AG09309 (cell line): ENCODE results near the gene ACTR1A.
"Not testable (repeated sequence)": the region's sequence is repeated elsewhere in the genome, so short reads cannot be mapped to it uniquely, and the experiment has no call there.

Source experiments
- DNase-seq: peaks from one replicate; pipeline ENCODE4 v3.0.0-alpha.2; 2010; ENCODE audit warnings: low read depth
- H3K4me3 ChIP-seq: 2 replicates; pipeline ENCODE4 v1.5.1; 2011; ENCODE audit warnings: mild to moderate bottlenecking, low read depth, low read length, moderate library complexity; ENCODE audit not compliant: control insufficient read depth
- TF ChIP-seq, protein P1 (sequence below): IDR thresholded peaks from 2 replicates; pipeline ENCODE4 v1.5.1; 2011; ENCODE audit warnings: mild to moderate bottlenecking, low read depth, low read length, inconsistent platforms; ENCODE audit not compliant: insufficient read depth, control insufficient read depth; ENCODE audit errors: missing control alignments

ACTR1A gene

DNA sequence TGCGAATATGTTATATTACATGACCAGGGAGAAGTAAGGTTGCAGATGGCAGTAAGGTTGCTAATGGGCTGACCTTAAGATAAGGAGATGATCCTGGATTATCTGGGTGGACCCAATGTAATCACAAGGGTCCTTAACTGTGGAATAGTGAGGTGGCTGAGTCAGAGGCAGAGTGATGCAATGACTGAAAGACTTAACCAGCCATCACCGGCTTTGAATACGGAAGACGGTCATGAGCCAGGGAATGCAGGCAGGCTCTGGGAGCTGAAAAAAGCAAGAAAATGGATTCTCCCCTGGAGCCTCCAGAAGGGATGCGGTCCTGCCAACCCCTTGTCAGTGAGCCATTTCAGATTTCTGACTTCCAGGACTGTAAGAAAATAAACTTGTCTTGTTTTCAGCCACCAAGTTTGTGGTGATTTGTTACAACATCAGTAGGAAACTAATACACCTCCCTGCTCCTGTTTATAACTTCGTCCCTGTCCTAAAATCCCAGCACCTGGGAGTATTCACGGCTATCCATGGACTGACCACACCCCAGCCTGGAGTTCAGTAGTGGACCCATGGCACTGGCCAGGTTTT is 46.5 kb downstream of the ACTR1A start:
- TF ChIP-seq, protein P1, sequence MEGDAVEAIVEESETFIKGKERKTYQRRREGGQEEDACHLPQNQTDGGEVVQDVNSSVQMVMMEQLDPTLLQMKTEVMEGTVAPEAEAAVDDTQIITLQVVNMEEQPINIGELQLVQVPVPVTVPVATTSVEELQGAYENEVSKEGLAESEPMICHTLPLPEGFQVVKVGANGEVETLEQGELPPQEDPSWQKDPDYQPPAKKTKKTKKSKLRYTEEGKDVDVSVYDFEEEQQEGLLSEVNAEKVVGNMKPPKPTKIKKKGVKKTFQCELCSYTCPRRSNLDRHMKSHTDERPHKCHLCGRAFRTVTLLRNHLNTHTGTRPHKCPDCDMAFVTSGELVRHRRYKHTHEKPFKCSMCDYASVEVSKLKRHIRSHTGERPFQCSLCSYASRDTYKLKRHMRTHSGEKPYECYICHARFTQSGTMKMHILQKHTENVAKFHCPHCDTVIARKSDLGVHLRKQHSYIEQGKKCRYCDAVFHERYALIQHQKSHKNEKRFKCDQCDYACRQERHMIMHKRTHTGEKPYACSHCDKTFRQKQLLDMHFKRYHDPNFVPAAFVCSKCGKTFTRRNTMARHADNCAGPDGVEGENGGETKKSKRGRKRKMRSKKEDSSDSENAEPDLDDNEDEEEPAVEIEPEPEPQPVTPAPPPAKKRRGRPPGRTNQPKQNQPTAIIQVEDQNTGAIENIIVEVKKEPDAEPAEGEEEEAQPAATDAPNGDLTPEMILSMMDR, result no peak
- DNase-seq, result peak; percentile 66
- no peak overlapping the region for H3K4me3 ChIP-seq

DNA sequence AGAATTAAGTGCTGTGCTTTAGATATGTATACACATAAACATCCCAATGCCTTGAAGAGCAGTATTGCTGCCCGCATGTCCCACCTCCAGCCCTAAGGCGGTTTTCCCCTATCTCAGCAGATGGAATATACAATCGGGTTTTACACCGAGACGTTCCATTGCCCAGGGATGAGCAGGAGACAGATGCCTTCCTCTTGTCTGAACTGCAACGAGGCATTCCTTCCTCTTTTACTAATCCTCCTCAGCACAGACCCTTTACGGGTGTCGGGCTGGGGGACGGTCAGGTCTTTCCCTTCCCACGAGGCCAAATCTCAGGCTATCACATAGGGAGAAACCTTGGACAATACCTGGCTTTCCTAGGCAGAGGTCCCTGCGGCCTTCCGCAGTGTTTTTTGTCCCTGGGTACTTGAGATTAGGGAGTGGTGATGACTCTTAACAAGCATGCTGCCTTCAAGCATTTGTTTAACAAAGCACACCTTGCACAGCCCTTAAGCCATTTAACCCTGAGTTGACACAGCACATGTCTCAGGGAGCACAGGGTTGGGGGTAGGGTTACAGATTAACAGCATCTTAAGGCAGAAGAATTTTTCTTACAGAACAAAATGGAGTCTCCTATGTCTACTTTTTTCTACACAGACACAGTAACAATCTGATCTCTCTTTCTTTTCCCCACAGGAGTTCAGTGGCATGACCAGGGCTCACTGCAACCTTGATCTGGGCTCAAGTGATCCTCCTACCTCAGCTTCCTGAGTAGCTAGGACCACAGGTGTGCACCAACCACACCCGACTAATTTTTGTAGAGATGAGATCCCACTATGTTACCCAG is 47.6 kb downstream of the ACTR1A start:
- H3K4me3 ChIP-seq, result not testable (repeated sequence)

GRCh38 chr10:102453502-102453901 is 49.0 kb downstream of the ACTR1A start:
- no peak for DNase-seq
- TF ChIP-seq, protein P1, result no peak
- H3K4me3 ChIP-seq, result no peak overlapping the region

More for the DNA sequence above, 47.6 kb downstream of the ACTR1A start:
- DNase-seq, result not testable (repeated sequence)

- DNase-seq, result no peak
- TF ChIP-seq, protein P1, result no peak
- no peak overlapping the region for H3K4me3 ChIP-seq
Measured at GRCh38 chr10:102452672-102453340, 49.7 kb downstream of the ACTR1A start.

- DNase-seq, result no peak
Measured at GRCh38 chr10:102451105-102451969, 51.2 kb downstream of the ACTR1A start, which contains the start of gene C10orf95. TSS of gene C10orf95 (minus strand) at chr10:102451543. CDS start at chr10:102451093, 450 bp downstream.

GRCh38 chr10:102450374-102451104 is 52.0 kb downstream of the ACTR1A start:
- no peak for DNase-seq

More at GRCh38 chr10:102451105-102451969, 51.2 kb downstream of the ACTR1A start, which contains the start of gene C10orf95:
- H3K4me3 ChIP-seq, result peak within 1 kb of the TSS; percentile 61
- TF ChIP-seq, protein P1, result no peak

More at GRCh38 chr10:102450374-102451104, 52.0 kb downstream of the ACTR1A start:
- peak overlapping the region; percentile 61 for H3K4me3 ChIP-seq
- TF ChIP-seq, protein P1, result no peak
